MM.1S (cell line): ENCODE measurements around the gene PRKCE.

Experiments
- DNase-seq: peaks from one replicate; pipeline ENCODE4 v3.0.0-alpha.2; 2015
- H2AFZ ChIP-seq: fragments of 300-600 bp; sonication (generic); 2 replicates; pipeline ENCODE4 v1.6.0; 2016; ENCODE audit warnings: antibody characterized with exemption, low read length
- H3F3A ChIP-seq: fragments of 300-600 bp; sonication (generic); 2 replicates; pipeline ENCODE4 v1.6.1; 2016; ENCODE audit warnings: mild to moderate bottlenecking, antibody characterized with exemption, low read length, moderate library complexity, mixed read lengths; ENCODE audit not compliant: insufficient read depth
- H3K27ac ChIP-seq: fragments of 300-600 bp; sonication (generic); 2 replicates; pipeline ENCODE4 v1.5.1; 2016; ENCODE audit warnings: mild to moderate bottlenecking, low read length
- H3K27me3 ChIP-seq: fragments of 300-600 bp; sonication (generic); replicated peaks from 2 replicates; pipeline ENCODE4 v1.6.0; 2016; ENCODE audit warnings: low read length; ENCODE audit not compliant: insufficient read depth
- H3K36me3 ChIP-seq: fragments of 300-600 bp; sonication (generic); replicated peaks from 2 replicates; pipeline ENCODE4 v1.6.1; 2016; ENCODE audit warnings: mild to moderate bottlenecking, low read length, mixed read lengths; ENCODE audit not compliant: insufficient read depth
- H3K4me1 ChIP-seq: fragments of 300-600 bp; sonication (generic); 2 replicates; pipeline ENCODE4 v1.6.1; 2016; ENCODE audit warnings: low read length, mixed read lengths
- H3K4me2 ChIP-seq: fragments of 300-600 bp; sonication (generic); 2 replicates; pipeline ENCODE4 v1.6.0; 2016; ENCODE audit warnings: low read depth, low read length
- H3K4me3 ChIP-seq: fragments of 300-600 bp; sonication (generic); 2 replicates; pipeline ENCODE4 v1.5.1; 2016; ENCODE audit warnings: low read length, mixed read lengths
- H3K79me2 ChIP-seq: fragments of 300-600 bp; sonication (generic); 2 replicates; pipeline ENCODE4 v1.6.1; 2016; ENCODE audit warnings: mixed run types, low read length, mixed read lengths
- H3K9ac ChIP-seq: fragments of 300-600 bp; sonication (generic); 2 replicates; pipeline ENCODE4 v1.6.1; 2016; ENCODE audit warnings: low read length, mixed read lengths
- H3K9me2 ChIP-seq: fragments of 300-600 bp; sonication (generic); replicated peaks from 2 replicates; pipeline ENCODE4 v1.6.1; 2016; ENCODE audit warnings: mild to moderate bottlenecking, low read length, mixed read lengths; ENCODE audit not compliant: insufficient read depth
- H3K9me3 ChIP-seq: fragments of 300-600 bp; sonication (generic); replicated peaks from 2 replicates; pipeline ENCODE4 v1.6.1; 2016; ENCODE audit warnings: mild to moderate bottlenecking, low read length, mixed read lengths; ENCODE audit not compliant: insufficient read depth
- H4K20me1 ChIP-seq: fragments of 300-600 bp; sonication (generic); 2 replicates; pipeline ENCODE4 v1.6.1; 2016; ENCODE audit warnings: mild to moderate bottlenecking, low read length, moderate library complexity, mixed read lengths; ENCODE audit not compliant: insufficient read depth
- EZH2 ChIP-seq: fragments of 300-600 bp; sonication (generic); optimal IDR thresholded peaks from 2 replicates; pipeline ENCODE3; 2017; ENCODE audit warnings: low read depth, mild to moderate bottlenecking, antibody characterized with exemption, low read length, mixed read lengths
- EZH2phosphoT487 ChIP-seq: fragments of 300-600 bp; sonication (generic); IDR thresholded peaks from 2 replicates; pipeline ENCODE4 v1.6.1; 2018; ENCODE audit warnings: antibody characterized with exemption, low read length
- TF ChIP-seq, protein P1 (sequence below): fragments of 300-600 bp; sonication (generic); IDR thresholded peaks from 2 replicates; pipeline ENCODE4 v1.5.1; 2016; ENCODE audit warnings: antibody characterized with exemption, low read length, mixed read lengths

The PRKCE gene

DNA sequence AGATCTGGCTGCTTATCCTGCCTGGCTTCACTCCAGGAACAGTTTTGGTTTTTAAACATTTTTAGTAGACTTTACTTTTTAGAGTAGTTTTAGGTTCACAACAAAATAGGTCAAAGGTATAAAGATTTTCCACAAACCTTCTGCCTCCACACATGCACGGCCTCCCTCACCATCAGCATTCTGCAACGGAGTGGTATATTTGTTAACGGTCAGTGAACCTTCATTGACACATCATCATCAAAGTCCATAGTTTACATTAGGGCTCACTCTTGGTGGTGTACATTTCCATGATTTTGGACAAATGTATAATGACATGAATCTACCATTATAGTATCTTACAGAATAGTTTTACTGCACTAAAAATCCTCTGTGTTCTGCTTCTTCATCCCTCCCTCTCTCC lies 342.6 kb downstream of the PRKCE start:
- Histone ChIP-seq H3K27me3 (no peaks in the 10 kb centered on the region; the same call in 1 of the 2 replicates), H3K27ac (no peak overlapping the region), H3K4me3 (no peak overlapping the region), H3K9me2 (no peaks in the 10 kb centered on the region), H3K36me3 (no peaks in the 10 kb centered on the region), H3K9me3 (no peaks in the 10 kb centered on the region), H3K4me2 (no peak overlapping the region), H2AFZ (no peak overlapping the region), H3K79me2 (no peaks in the 10 kb centered on the region), H3F3A (no peaks in the 10 kb centered on the region), H3K4me1 (no peaks in the 10 kb centered on the region), H3K9ac (no peak overlapping the region), H4K20me1 (no peaks in the 10 kb centered on the region)
- no peak for TF ChIP-seq EZH2
- TF ChIP-seq, protein P1, sequence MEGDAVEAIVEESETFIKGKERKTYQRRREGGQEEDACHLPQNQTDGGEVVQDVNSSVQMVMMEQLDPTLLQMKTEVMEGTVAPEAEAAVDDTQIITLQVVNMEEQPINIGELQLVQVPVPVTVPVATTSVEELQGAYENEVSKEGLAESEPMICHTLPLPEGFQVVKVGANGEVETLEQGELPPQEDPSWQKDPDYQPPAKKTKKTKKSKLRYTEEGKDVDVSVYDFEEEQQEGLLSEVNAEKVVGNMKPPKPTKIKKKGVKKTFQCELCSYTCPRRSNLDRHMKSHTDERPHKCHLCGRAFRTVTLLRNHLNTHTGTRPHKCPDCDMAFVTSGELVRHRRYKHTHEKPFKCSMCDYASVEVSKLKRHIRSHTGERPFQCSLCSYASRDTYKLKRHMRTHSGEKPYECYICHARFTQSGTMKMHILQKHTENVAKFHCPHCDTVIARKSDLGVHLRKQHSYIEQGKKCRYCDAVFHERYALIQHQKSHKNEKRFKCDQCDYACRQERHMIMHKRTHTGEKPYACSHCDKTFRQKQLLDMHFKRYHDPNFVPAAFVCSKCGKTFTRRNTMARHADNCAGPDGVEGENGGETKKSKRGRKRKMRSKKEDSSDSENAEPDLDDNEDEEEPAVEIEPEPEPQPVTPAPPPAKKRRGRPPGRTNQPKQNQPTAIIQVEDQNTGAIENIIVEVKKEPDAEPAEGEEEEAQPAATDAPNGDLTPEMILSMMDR: no peak
- no peak for TF ChIP-seq EZH2phosphoT487
- DNase-seq: no peak

DNA sequence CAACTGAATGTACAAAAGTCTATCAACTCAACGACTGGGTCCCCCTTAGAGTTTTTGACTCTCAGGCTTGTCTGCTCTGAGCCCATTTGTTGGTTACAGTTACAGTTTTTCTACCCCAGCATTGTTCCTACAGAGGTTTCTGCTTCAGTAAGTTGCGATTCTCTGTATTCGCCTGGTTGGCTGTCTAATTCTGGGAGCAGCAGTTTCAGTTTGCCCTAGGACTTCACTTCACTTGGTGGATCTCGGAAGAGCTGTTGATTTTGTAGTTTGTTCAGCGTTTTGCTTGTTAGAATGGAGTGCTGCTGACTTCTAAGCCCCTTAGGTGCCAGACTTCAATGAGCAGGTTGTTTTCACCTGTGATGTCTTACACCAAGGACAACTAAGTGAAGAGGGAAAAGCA lies 349.2 kb downstream of the PRKCE start:
- no peaks in the 10 kb centered on the region for H3K9me2 ChIP-seq
- no peak overlapping the region for H3K27ac ChIP-seq
- no peaks in the 10 kb centered on the region; the same call in 1 of the 2 replicates for H3K27me3 ChIP-seq
- no peaks in the 10 kb centered on the region for H3K36me3 ChIP-seq
- DNase-seq: no peak
- no peaks in the 10 kb centered on the region for H3K9me3 ChIP-seq
- H3K79me2 ChIP-seq: no peaks in the 10 kb centered on the region
- no peaks in the 10 kb centered on the region for H4K20me1 ChIP-seq
- no peak overlapping the region for H3K4me3 ChIP-seq
- TF ChIP-seq EZH2 (no peak), EZH2phosphoT487 (no peak)
- TF ChIP-seq, protein P1: no peak
- no peaks in the 10 kb centered on the region for H3K4me1 ChIP-seq
- no peak overlapping the region for H2AFZ ChIP-seq
- no peak overlapping the region for H3K9ac ChIP-seq
- H3F3A ChIP-seq: no peaks in the 10 kb centered on the region
- no peak overlapping the region for H3K4me2 ChIP-seq

DNA sequence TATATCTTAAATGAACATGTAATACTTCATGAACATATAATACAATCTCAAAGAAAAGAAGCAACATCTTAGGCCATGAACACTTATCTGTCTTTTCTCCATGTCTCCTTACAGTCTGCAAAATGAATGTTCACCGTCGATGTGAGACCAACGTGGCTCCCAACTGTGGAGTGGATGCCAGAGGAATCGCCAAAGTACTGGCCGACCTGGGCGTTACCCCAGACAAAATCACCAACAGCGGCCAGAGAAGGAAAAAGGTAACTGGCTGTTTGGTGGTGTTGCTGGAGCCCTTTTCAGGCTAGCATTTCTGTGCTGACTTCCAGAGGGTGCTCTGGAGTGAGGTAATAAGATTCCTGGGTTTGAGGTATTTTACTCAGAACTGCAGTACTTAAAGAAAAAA lies 349.8 kb downstream of the PRKCE start:
- H3K4me1 ChIP-seq: no peaks in the 10 kb centered on the region
- no peaks in the 10 kb centered on the region for H3F3A ChIP-seq
- no peak overlapping the region for H3K4me3 ChIP-seq
- no peaks in the 10 kb centered on the region for H3K27me3 ChIP-seq
- H3K79me2 ChIP-seq: no peaks in the 10 kb centered on the region
- H4K20me1 ChIP-seq: no peaks in the 10 kb centered on the region
- no peaks in the 10 kb centered on the region for H3K9me3 ChIP-seq
- DNase-seq: no peak
- no peak overlapping the region for H2AFZ ChIP-seq
- TF ChIP-seq, protein P1: no peak
- no peak for TF ChIP-seq EZH2
- H3K27ac ChIP-seq: no peak overlapping the region
- H3K9ac ChIP-seq: no peak overlapping the region
- no peaks in the 10 kb centered on the region for H3K36me3 ChIP-seq
- no peak overlapping the region for H3K4me2 ChIP-seq
- no peaks in the 10 kb centered on the region for H3K9me2 ChIP-seq
